GM20431 (cell line): ENCODE results near the gene ARFGAP2.
"Not testable (repeated sequence)": the region's sequence is repeated elsewhere in the genome, so short reads cannot be mapped to it uniquely, and the experiment has no call there.

Source experiments
- in situ Hi-C: fragments of 300-500 bp; cut with MseI, MboI; formaldehyde crosslinking; loops from one replicate; pipeline ENCODE4 v1.15.0; 2020; ENCODE audit warnings: low sequenced_read_pairs; ENCODE audit not compliant: unreplicated experiment

The ARFGAP2 gene

GRCh38 chr11:47176328-47177228 is at the start of gene ARFGAP2:
TSS of gene ARFGAP2 (minus strand) at chr11:47176879. CDS start at chr11:47176853, 26 bp downstream.
- in situ Hi-C loops = no loop called here

DNA sequence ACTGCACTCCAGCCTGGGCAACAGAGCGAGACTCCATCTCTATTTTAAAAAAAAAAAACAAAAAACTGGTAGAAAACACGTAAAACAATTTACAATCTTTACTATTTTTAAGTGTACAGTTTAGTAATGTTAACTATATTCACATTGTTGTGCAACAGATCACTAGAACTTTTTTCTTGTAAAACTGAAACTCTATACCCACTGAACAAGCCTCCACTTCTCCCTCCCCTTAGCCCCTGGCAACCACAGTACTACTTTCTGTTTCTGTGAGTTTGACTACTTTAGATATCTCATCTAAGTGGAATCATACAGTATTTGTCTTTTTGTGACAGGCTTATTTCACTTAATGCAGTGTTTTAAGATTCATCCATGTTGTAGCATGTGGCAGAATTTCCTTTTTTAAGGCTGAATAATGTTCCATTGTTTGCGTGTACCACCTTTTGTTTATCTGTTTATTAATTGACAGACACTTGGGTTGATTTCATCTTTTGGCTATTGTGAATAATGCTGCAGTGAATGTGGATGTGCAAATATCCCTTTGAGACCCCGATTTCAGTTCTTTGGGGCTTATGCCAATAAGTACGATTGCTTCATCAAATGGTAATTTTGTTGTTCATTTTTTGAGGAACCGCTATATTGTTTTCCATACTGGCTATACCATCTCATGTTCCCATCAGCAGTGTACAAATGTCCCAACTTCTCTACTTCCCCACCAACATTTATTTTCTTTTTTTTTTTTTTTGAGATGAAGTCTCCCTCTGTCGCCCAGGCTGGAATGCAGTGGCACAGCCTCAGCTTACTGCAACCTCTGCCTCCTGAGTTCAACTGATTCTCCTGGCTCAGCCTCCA is 49.1 kb upstream of the ARFGAP2 start:
- in situ Hi-C loops = no loop called here

DNA sequence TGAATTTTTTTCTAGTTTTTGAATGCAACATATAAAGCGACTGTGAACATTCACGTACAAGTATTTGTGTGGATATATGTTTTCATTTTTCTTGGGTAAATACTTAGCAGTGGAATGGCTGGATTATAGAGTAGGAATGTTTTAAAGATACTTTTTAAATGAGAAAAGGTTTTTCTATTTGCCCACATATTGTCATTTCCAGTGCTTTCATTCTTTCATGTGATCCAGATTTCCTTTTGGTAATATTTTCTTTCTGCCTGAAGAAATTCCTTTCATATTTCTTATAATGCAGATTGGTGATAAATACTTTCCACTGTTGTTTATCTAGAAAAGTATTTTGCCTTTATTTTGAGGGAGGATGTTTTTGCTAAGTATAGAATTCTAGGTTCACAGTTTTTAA is 46.0 kb upstream of the ARFGAP2 start:
- in situ Hi-C loops = no loop called here

DNA sequence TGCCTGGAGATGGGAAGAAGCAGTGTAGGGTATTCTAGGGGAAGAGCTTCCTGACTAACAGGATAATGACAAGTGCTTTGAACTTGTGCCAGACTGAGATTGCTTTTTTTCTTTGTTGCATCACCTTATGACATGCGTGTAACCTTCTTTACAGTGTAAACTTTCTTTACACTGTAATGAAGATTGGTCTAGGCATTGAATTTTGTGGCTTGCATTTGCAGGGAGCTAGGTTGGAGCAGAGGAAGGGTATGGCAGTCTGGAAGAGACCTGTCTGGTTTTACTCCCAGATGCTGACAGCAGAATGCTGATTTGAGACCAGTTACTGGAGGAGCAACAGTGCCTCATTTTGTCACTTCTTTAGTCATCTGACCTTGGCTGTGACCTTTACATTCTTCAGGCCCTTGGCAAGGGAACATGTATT is 43.7 kb upstream of the ARFGAP2 start:
- in situ Hi-C loops = no loop called here

GRCh38 chr11:47216121-47216798 is 39.6 kb upstream of the ARFGAP2 start:
- in situ Hi-C loops = no loop called here

DNA sequence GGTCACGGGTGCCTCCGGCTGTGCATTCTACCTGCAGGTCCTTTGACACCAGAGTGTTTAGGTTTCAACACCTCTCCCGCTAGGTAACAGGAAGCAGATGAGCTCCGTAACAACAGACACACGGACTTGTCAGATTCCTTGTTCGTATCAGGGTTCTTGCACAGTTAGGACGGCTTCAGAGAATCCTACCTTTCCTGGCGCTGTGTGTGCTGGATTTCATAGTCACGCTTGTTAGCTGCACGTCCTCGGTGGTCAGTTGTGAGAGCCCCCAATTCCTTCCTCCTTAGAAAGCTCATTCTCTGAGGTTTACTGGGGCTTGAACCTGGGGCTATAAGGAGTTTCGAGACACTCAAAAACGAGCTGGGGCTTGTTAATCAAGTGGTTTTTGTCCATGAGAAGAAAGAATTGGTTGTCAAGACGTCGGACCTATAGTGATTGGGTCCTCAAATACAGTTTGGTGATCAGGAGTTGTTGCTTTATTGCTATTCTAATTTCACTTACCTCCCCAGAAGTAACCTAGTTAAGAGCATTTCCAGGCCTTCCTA is 38.8 kb upstream of the ARFGAP2 start:
- in situ Hi-C loops = no loop called here

- in situ Hi-C loops = no loop called here
Measured at GRCh38 chr11:47213950-47214565, 37.4 kb upstream of the ARFGAP2 start.

DNA sequence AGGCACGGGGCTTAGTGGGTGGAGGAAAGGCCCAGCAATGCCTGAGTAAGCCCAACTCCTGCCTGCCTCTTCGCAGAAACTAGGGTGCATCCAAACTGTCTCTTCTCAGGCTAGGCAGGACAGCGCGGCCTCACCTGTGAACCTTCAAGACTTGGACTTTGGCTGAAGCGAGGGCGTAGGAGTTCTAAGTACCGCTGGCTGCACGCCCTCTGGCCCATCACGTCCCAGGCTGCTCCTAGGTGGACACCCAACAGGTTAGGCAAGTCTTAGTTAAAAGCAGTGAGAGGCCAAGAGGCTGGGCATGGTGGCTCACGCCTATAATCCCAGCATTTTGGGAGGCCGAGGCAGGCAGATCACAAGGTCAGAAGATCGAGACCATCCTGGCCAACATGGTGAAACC is 36.3 kb upstream of the ARFGAP2 start:
- in situ Hi-C loops = no loop called here

DNA sequence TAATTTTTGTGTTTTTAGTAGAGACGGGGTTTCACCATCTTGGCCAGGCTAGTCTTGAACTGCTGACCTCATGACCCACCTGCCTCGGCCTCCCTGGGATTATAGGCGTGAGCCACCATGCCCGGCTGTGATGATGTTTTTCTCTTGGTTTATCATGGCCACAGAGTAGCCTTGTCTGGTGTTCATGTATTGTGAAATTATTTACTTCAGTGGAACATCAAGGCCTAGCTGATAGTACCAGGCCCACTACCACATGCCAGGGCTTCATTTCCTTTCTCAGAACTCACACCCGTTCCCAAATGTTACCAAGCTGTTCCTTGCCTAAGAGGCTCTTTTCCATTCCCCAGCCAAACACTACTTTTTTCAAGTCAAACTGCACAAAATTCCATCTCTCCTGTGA is 31.9 kb upstream of the ARFGAP2 start:
- in situ Hi-C loops = no loop called here

DNA sequence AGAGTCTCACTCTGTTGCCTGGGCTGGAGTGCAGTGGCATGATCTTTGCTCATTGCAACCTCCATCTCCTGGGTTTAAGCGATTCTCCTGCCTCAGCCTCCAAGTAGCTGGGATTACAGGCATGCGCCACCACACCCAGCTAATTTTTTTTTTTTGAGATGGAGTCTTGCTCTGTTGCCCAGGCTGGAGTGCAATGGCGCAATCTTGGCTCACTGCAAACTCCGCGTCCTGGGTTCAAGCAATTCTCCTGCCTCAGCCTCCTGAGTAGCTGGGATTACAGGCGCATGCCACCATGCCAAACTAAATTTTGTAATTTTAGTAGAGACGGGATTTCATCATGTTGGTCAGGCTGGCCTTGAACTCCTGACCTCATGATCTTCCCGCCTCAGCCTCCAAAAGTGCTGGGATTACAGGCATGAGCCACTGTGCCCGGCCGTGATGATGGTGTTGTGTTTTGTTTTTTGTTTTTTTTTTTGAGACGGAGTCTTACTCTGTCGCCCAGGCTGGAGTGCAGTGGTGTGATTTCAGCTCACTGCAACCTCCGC is 31.4 kb upstream of the ARFGAP2 start:
- in situ Hi-C loops = not testable (repeated sequence)

DNA sequence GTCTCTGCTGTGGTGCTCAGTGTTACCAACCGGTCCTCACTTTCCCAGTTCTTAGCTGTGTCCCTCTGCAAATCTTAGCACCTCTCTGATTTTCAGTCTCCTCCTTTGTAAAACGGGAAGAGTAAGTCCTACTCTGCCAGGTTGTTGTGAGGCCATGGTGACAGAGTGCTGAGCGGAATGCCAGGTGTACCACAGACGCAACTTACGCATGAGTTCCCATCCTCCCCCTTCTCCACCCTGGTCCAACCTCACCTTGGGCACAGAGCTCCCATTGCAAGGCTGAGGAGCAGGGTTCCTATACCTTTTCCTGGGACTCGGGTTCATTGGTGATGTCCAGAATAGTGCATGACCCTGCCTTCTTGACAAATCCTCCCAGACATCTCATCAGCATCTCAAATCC is 30.8 kb upstream of the ARFGAP2 start:
- in situ Hi-C loops = no loop called here

DNA sequence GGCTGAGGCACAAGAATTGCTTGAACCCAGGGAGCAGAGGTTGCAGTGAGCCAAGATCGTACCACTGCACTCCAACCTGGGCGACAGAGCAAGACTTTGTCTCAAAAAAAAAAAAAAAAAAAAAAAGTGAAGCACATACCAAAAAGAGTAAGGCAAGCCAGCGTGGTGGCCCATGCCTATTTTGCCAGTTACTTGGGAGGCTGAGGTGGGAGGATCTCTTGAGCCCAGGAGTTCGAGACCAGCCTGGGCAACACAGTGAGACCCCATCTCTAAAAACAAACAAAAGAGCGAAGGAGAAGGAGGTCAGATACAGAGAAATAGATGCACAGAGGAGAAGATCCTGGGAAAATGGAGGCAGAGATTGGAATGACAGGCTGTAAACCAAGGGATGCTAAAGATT is 29.9 kb upstream of the ARFGAP2 start:
- in situ Hi-C loops = not testable (repeated sequence)

DNA sequence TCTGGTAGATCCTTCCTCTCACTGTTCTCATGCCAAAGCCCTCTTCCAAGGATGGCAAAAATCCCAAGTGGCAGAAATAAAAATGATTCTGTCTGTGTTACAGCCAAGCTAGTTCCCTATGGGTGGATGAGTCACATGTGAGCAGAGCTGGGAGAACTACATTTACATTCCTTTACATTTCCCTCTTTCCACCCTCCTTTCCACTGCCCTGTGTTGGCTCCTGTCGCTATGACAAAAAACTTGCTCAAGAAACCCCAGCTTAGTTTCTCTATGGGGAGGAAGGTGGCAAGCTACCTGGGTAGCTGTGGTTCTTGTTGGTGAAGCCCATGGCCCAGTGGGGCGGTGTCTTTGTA is 27.9 kb upstream of the ARFGAP2 start:
- in situ Hi-C loops = no loop called here

DNA sequence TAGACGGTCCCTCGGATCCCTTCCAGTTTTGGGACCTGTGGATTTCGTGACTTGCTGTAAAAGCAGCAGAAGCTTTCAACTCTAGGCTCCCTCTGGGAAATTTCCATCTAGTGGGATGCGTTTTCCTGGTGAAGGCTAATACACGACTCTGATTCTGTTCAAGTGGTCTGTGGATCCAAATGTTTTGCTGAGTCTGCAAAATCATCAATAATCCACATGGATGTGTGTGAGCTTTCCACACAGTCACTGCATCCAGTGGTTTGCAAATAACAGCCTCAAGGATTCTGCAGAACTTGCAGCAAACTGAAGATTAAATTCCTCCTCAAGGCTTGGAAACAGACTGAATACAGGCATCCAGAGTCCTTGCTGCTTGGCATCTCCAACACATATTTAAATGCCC is 25.9 kb upstream of the ARFGAP2 start:
- in situ Hi-C loops = no loop called here

- in situ Hi-C loops = no loop called here
Measured at GRCh38 chr11:47201015-47201414, 24.3 kb upstream of the ARFGAP2 start.

DNA sequence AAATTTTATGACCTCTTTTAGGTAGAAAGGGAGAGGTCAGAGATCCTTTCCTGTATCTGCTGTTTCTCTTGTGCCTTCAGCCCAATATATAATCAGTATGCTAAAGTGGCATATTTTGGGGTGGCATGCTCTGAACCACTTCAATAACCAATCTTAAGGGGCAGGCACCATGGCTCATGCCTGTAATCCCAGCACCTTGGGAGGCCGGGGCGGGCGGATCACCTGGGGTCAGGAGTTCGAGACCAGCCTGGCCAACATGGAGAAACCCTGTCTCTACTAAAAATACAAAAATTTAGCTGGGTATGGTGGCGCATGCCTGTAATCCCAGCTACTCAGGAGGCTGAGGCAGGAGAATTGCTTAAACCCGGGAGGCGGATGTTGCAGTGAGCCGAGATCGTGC is 21.5 kb upstream of the ARFGAP2 start:
- in situ Hi-C loops = not testable (repeated sequence)

GRCh38 chr11:47192111-47192510 is 15.4 kb upstream of the ARFGAP2 start:
- in situ Hi-C loops = no loop called here

DNA sequence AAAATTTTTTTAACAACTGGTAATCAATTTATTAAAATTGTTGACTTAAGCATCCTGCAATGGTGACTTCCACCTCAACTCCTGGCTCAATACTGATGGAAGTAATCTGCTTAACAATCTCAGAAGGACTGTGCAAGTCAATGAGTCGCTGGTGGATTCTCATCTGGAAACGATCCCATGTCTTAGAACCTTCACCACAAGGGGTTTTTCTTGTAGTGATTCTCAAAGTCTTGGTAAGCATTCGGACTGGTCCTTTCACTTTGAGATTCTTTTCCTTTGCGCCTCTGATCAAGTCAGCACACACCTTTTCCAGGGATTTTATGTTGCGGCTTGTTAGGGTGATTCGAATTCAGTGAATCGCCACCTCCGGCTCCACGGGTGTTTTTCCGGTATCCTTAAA is 14.5 kb upstream of the ARFGAP2 start:
- in situ Hi-C loops = not testable (repeated sequence)

DNA sequence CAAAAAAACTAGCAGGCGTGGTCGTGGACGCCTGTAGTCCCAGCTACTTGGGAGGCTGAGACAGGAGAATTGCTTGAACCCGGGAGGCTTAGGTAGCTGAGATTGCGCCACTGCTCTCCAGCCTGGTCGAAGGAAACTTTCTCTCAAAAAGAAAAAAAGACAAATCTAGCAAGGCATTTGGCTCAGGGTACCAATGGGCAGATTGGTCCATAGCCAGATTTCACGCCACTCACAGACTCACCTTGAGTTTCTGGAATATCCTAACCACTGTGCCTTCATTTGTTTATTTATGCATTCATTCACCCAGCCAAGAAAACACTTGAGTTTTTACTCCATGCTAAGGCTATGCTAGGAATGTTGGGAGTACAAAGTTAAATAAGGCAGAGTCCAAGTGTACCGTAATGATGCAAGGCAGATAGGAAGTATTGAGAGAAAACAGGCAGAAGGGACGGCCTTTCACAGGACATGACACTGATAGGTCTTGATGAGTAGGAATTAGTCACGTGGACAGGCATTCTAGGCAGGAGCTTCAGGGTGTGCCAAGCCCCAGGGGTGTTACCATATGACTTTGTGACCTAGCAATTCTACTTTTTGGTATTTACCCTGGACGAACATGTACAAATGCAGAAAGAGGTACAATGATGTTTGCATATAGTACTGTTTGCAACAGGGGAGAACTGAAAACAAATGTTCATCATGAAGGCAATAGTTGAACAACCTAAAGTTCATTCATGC is 12.6 kb upstream of the ARFGAP2 start:
- in situ Hi-C loops = no loop called here
